ENCODE data around the gene SERPINE2.
A peak's percentile ranks its signal among the peaks of the same experiment; 100 is the strongest.

Gene SERPINE2

GRCh38 chr2:224039080-224039769 is at the start of gene SERPINE2:
TSS of gene SERPINE2 (minus strand) at chr2:224039286. CDS start at chr2:224001900, 37,386 bp downstream.
- peak; percentile 80 for DNase-seq
- in situ Hi-C loops (cut with MboI; ENCODE audit: low pct_unique_long_range_greater_than_20kb, low sequenced_read_pairs), result no loop called here

DNA sequence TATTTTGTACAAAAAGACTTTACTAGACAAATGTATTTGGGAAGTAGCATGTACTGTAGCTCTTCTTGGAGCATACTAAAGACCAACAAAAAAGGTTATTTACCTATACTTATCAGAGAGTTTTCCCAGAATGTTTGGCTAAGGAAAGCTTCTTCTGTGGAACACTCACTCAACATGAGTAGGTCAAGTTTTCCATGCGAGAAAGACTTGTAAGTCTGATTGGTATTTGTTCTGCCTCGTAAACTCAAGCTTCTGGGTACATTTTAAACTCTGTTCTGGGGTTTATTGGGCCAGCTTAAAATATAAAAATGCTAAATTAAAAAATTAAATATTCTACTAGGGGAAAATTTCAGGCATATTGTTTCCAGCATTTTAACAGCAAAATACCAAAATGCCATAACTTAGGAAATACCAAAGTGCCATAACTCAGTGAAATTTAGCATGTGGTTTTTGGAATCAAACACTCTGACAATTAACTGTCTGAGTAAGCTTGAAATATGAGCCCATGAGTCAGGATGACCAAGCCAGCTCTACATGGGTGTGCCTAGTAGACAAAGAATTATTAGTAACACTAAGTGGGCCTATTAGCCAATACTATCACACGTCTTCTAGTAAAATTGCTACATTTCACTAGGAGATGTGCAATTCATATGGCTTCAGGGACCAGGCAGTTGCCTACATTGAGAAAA is 47.3 kb upstream of the SERPINE2 start:
- in situ Hi-C loops (cut with MboI; ENCODE audit: low pct_unique_long_range_greater_than_20kb, low sequenced_read_pairs), result no loop called here
- DNase-seq, result no peak

DNA sequence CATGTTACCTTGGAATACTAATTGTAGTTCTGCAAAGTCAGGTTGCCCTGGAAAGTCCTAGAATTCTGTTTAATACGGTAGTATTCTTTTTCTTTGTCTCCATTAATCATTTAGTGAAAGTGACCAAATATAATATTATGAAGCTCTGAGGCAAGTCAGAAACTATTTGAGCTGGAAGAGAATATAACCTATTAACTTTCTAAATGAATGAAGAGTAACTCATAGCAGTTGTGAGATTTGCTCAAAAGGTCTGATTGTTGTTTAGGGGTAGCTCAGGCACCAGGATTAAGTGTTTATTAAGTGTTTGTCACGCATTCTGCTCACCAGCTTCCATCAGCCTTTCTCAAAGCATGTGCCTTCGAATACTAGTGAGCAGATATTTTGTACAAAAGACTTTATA is 46.7 kb upstream of the SERPINE2 start:
- DNase-seq, result no peak
- in situ Hi-C loops (cut with MboI; ENCODE audit: low pct_unique_long_range_greater_than_20kb, low sequenced_read_pairs), result no loop called here

- in situ Hi-C loops (cut with MboI; ENCODE audit: low pct_unique_long_range_greater_than_20kb, low sequenced_read_pairs), result no loop called here
- no peak for DNase-seq
Measured at GRCh38 chr2:224085246-224085645, 46.2 kb upstream of the SERPINE2 start.

- in situ Hi-C loops (cut with MboI; ENCODE audit: low pct_unique_long_range_greater_than_20kb, low sequenced_read_pairs), result no loop called here
- DNase-seq, result no peak
Measured at GRCh38 chr2:224084266-224084892, 45.3 kb upstream of the SERPINE2 start.

DNA sequence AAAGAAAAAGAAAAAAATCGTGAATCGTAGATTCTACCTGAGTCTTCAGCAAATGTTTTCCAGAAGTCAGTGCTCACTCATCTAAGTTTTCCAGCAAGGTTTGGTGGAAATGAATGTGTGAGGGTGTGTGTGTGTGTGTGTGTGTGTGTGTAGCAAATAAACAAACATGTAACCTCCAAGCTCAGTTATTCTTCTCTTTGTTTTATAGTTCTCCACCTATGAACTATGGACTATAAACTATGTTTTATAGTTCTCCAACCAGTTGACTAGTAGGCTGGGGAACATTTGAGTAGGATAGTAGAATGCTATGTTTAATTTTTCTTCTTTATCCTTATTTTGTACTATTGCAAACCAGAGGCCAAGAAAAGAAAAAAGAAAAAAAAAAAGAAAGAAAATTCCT is 44.6 kb upstream of the SERPINE2 start:
- in situ Hi-C loops (cut with MboI; ENCODE audit: low pct_unique_long_range_greater_than_20kb, low sequenced_read_pairs), result no loop called here
- no peak for DNase-seq

- DNase-seq, result no peak
- in situ Hi-C loops (cut with MboI; ENCODE audit: low pct_unique_long_range_greater_than_20kb, low sequenced_read_pairs), result no loop called here
Measured at GRCh38 chr2:224078656-224079055, 39.6 kb upstream of the SERPINE2 start.

DNA sequence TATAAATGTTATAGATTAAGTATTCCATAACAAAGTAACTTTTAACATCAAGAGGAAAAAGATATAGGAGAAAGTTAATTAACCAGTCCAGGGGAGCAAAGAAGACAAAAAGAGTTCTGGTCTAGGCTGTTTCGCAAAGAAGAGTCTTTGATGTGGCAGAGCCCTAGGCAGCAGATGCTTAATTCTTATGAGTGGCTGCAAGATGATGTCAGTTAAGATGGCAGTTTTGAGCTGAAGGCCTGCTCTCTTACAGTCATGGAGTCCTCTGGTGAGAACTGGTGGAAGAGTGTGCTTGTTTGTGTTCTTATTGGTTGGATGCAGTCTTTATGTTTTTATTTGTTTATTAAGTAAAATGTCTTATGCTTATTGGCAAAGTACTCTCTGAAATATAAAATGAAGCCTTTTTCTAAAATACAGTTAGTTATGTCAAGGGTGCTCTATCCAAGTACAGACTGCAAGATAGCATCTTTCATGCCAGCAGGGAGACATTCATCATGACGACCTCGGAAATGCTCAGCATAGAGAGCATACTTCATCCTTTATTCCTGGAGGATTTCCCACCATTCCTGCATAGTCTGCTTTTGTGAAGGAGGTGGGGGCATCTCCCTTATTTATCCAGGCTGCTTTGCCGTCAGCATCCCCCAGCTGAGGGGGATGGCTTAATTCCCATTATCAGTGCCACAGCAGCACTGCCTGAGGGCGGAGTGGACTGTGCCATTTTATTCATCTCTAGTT is 38.9 kb upstream of the SERPINE2 start:
- in situ Hi-C loops (cut with MboI; ENCODE audit: low pct_unique_long_range_greater_than_20kb, low sequenced_read_pairs), result no loop called here
- DNase-seq, result no peak

DNA sequence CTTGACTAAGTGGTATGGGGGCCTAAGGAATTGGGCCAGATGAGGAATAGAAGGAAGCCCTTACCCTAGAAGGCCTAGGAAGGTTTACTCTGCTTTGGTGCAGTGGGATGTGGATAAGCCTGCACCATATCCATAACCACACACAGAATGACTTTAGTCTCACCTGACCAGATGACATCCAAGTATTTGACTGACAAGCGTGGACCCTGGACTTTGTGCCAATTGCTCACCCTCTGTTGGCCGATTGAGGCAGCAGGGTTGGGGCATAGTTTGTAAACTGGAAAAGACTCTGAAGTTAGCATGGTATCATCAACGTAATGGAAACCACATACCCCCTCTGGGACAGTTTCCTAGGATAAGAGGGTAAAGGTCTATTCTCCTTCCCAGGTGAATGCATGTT is 36.5 kb upstream of the SERPINE2 start:
- in situ Hi-C loops (cut with MboI; ENCODE audit: low pct_unique_long_range_greater_than_20kb, low sequenced_read_pairs), result no loop called here
- DNase-seq, result no peak

DNA sequence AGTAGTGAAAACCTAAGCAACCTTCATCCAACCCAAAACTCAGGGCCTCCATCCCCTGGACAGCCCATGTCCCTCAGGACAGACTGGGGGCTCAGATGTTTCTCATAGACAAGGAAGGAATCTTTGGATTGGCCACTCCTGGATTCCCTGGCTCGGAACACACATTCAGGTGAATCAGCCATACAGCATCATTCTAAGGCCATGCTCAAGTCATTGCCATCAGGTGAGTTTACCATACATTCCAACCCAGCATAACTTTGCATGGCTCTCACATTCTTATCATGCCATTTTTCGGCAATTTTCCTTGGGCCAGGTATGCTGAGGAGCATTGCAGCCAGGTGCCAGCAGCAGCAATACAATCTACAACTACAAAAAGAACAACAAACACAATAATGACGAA is 34.6 kb upstream of the SERPINE2 start:
- in situ Hi-C loops (cut with MboI; ENCODE audit: low pct_unique_long_range_greater_than_20kb, low sequenced_read_pairs), result no loop called here
- no peak for DNase-seq

GRCh38 chr2:224072541-224073188 is 33.6 kb upstream of the SERPINE2 start:
- in situ Hi-C loops (cut with MboI; ENCODE audit: low pct_unique_long_range_greater_than_20kb, low sequenced_read_pairs), result no loop called here
- no peak for DNase-seq

DNA sequence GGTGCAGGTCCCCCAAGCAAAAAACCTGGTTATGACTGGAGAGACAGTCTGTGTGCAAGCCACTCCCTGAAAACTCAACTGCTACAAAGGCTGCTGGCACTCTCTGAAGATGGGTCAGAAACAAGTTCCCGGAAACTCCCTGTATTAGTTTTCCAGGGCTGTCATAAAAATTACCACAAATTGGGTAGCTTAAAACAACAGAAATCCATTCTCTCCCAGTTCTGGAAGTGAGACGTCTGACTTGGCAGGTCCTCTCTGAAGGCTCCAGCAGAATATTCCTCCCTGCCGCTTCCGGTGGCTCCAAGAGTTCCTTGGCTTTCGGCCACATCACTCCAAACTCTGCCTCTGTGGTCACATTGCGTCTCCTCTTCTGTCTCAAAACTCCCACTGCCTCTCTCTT is 30.1 kb upstream of the SERPINE2 start:
- no peak for DNase-seq
- in situ Hi-C loops (cut with MboI; ENCODE audit: low pct_unique_long_range_greater_than_20kb, low sequenced_read_pairs), result no loop called here

- DNase-seq, result no peak
- in situ Hi-C loops (cut with MboI; ENCODE audit: low pct_unique_long_range_greater_than_20kb, low sequenced_read_pairs), result no loop called here
Measured at GRCh38 chr2:224063298-224063648, 24.2 kb upstream of the SERPINE2 start.

- DNase-seq, result peak; percentile 19
- in situ Hi-C loops (cut with MboI; ENCODE audit: low pct_unique_long_range_greater_than_20kb, low sequenced_read_pairs), result no loop called here
Measured at GRCh38 chr2:224062481-224063297, 23.6 kb upstream of the SERPINE2 start.

- in situ Hi-C loops (cut with MboI; ENCODE audit: low pct_unique_long_range_greater_than_20kb, low sequenced_read_pairs), result no loop called here
- no peak for DNase-seq
Measured at GRCh38 chr2:224060783-224061482, 21.8 kb upstream of the SERPINE2 start.

GRCh38 chr2:224059178-224059577 is 20.1 kb upstream of the SERPINE2 start:
- DNase-seq, result no peak
- in situ Hi-C loops (cut with MboI; ENCODE audit: low pct_unique_long_range_greater_than_20kb, low sequenced_read_pairs), result no loop called here

DNA sequence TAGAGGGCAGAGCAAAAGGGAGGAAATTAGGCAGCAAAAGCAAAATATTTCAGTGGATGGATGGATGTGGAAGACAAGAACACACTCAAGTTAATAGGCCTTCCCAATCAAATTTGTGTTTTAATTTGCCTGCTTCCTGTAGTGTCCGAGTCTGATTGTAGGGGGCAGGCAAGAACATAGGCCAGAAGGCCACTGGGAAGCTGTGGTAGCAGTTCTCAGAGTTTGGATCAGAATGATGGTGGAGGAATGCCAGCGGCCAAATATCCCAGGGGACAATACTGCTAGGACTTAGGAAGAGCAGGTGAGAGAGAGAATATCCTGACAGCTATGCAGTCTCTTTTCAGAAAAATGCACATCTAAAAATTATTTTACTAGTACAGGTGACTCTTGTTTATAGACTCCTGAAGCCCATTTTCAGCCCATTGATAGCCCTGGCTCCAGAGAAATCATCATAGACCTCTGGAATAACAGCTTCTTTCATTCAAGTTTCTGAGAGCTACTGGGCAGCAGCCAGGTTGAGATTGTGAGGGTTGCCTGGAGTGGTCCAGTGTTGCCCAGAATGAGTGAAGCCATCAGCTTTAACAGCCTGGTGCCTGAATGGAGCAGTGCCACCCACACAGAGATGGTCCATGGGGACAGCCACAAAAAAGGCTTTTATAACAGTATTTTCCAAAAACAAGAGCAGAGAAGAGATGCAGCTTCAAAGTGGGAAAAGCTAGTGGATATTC is 19.1 kb upstream of the SERPINE2 start:
- in situ Hi-C loops (cut with MboI; ENCODE audit: low pct_unique_long_range_greater_than_20kb, low sequenced_read_pairs), result no loop called here
- no peak for DNase-seq

Data from KBM-7 (cell line).